Activated CD8-positive, alpha-beta T cell treated with anti-CD3 and anti-CD28 coated beads, Interleukin-2, amount 10 ng/mL, durations not matched to agents 7 days and 5 days (primary cell): ENCODE results near the gene ERCC4. TPM values are rescaled to one million over a fixed set of nuclear protein-coding genes. Genes with fewer than 3 reads are reported as not detected.
A peak's percentile ranks its signal among the peaks of the same experiment; 100 is the strongest.

Source experiments
- ATAC-seq: fragments of 150-1000 bp; cut with Tn5 transposase; one replicate; pipeline ENCODE4 v1.10.0; 2021; ENCODE audit warnings: moderate library complexity
- CTCF ChIA-PET: fragments of 350-600 bp; sonication (Branson Sonifier 250); formaldehyde crosslinking; loops from one replicate; lab custom pipeline; 2021; ENCODE audit warnings: antibody characterized with exemption; lab: Charles Lee
- POLR2A ChIA-PET: fragments of 350-600 bp; sonication (Branson Sonifier 250); formaldehyde crosslinking; loops from one replicate; lab custom pipeline; 2021; ENCODE audit warnings: antibody characterized with exemption; lab: Charles Lee
- DNase-seq: peaks from one replicate; pipeline ENCODE4 v3.0.0-alpha.2; 2020
- H3K27ac Mint-ChIP-seq: one replicate; pipeline ENCODE4 v1.8.0; 2021; ENCODE audit warnings: mild to moderate bottlenecking, mixed read lengths
- H3K27me3 Mint-ChIP-seq: one replicate; pipeline ENCODE4 v1.8.0; 2021; ENCODE audit warnings: low read depth, mixed read lengths
- H3K36me3 Mint-ChIP-seq: one replicate; pipeline ENCODE4 v1.8.0; 2021; ENCODE audit warnings: low read depth, mixed read lengths
- H3K4me1 Mint-ChIP-seq: one replicate; pipeline ENCODE4 v1.8.0; 2021; ENCODE audit warnings: low read depth, mixed read lengths
- H3K4me3 Mint-ChIP-seq: one replicate; pipeline ENCODE4 v1.8.0; 2021; ENCODE audit warnings: mild to moderate bottlenecking, mixed read lengths
- H3K9me3 Mint-ChIP-seq: one replicate; pipeline ENCODE4 v1.8.0; 2022; ENCODE audit warnings: mixed read lengths; ENCODE audit not compliant: insufficient read depth
- total RNA-seq, 2 experiments: library from RNA; stranded (reverse); gene quantifications; one replicate each; pipeline ENCODE4 v1.2.3, GENCODE V29; 2021

ERCC4 gene
- total RNA-seq, 2 experiments from 2014 or later: 8.9 to 12.8 TPM

DNA sequence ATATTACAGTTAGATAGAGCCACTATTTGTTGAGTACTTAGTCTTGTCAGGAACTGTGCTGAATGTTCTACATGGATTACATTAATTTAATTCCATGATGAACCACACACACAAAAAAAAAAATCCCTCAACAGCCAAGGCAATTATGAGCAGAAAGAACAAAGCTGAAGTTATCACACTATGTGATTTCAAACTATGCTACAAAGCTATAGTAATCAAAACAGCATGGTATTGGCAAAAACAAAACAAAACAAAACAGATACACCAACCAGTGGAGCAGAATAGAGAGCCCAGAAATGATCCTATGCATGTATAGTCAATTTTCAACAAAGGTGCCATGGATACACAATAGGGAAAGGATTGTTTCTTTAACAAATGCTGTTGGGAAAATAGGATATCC lies 8.1 kb upstream of the ERCC4 start:
- POLR2A ChIA-PET: no interaction called here
- H3K27me3 Mint-ChIP-seq: peaks cover 18% of the 10 kb centered on the region
- DNase-seq (no peak), ATAC-seq (no peak)
- no peak overlapping the region for H3K27ac Mint-ChIP-seq
- H3K4me3 Mint-ChIP-seq: no peak overlapping the region
- no peaks in the 10 kb centered on the region for H3K36me3 Mint-ChIP-seq
- H3K9me3 Mint-ChIP-seq: no peaks in the 10 kb centered on the region
- CTCF ChIA-PET: interaction anchor here (1.5 kb wide), 1 partner anchor 8 kb away, joined by 10 read pairs; the partner anchor contains the start of gene ERCC4
- peaks cover under 1% of the 10 kb centered on the region for H3K4me1 Mint-ChIP-seq

DNA sequence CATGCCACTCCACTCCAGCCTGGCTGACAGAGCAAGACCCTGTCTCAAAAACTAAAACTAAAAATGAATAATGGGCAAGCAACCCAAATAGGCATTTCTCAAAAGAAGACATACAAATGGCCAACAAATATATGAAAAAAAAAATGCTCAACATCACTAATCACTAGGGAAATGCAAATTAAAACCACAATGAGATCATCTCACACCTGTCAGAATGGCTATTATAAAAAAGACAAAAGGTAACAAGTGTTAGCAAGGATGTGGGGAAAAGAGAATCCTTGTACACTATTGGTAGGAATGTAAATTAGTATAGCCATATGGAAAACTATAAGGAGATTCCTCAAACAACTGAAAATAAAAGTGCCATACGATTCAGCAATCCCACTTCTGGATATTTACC lies 7.1 kb upstream of the ERCC4 start:
- ChIA-PET CTCF (no interaction called here), POLR2A (no interaction called here)
- H3K36me3 Mint-ChIP-seq: no peaks in the 10 kb centered on the region
- peaks cover 21% of the 10 kb centered on the region for H3K27me3 Mint-ChIP-seq
- no peak for DNase-seq
- H3K4me1 Mint-ChIP-seq: no peaks in the 10 kb centered on the region
- no peak overlapping the region for H3K27ac Mint-ChIP-seq
- H3K4me3 Mint-ChIP-seq: no peak overlapping the region
- no peaks in the 10 kb centered on the region for H3K9me3 Mint-ChIP-seq
- no peak for ATAC-seq

DNA sequence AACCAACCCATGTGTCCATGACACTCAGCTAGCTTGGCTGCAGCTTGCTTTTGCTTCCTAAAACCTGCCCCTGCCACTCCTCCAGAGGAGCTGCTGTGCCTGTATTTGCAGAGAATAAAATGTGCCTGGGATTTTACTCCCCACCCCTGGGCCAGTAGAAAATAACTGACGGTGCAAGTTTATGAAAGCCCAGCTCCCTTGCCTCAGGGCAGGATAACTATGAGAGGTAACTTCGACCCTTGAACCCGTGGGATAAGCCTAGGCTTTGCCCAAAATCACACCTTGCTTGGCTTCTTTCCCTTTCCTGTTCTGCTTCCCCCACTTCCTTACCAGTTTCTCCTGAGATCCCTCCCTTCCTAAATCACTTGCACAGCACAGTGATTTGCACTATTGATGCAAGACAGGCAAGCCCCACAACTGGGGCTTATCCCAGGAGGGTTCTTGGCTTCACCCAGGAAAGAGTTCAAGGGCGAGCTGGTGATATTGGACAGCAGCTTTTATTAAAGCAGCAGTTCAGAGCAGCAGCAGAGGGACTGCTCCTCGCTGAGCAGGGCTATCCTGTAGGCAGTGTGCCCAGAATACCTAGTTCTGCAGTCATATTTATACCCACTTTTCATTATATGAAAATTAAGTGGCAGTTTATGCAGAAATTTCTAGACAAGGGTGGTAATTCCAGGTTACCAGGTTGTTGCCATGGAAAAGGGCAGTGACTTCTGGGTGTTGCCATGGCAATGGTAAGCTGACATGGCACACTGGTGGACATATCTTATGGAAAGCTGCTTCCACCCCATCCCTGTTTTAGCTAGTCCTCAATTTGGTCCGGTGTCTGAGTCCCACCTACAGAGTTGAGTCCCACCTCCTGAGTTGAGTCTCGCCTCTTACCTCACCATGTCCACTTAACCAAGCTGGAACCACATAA lies 6.3 kb upstream of the ERCC4 start:
- ChIA-PET CTCF (interaction anchor here (1.0 kb wide), 1 partner anchor 10 kb away, joined by 3 read pairs; no protein-coding TSS in a partner anchor), POLR2A (interaction anchor here (0.5 kb wide), 1 partner anchor 23 kb away, joined by 3 read pairs; no protein-coding TSS in a partner anchor)
- H3K4me3 Mint-ChIP-seq: no peak overlapping the region
- no peaks in the 10 kb centered on the region for H3K9me3 Mint-ChIP-seq
- peaks cover 19% of the 10 kb centered on the region for H3K27me3 Mint-ChIP-seq
- H3K4me1 Mint-ChIP-seq: no peaks in the 10 kb centered on the region
- H3K27ac Mint-ChIP-seq: no peak overlapping the region
- DNase-seq (no peak), ATAC-seq (no peak)
- H3K36me3 Mint-ChIP-seq: no peaks in the 10 kb centered on the region

DNA sequence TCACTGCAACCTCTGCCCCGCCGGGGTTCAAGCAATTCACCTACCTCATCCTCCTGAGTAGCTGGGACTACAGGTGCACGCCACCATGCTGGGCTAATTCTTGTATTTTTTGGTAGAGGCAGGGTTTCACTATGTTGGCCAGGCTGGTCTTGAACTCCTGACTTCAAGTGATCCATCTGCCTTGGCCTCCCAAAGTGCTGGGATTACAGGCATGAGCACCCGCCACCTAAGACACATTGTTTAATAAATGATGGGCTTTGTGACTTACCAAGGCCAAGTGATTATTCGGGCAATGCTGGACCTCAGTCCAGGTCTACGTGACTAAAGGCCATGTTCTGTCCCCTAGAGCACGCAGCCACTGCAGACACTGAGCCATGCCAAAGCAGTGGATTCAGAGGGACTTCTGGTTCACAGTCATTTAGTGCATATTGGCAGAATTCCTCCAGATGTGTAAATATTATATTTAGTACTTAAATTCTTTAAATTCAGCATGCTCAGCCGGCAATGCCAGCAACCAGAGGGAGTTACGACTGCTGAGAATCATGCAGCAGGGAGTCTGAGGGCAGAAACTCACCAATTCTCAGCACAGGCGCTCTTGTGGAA lies 4.8 kb upstream of the ERCC4 start:
- Mint-ChIP-seq H3K4me1 (peaks cover 10% of the 10 kb centered on the region), H3K4me3 (no peak overlapping the region), H3K9me3 (no peaks in the 10 kb centered on the region), H3K27me3 (peaks cover 19% of the 10 kb centered on the region), H3K36me3 (no peaks in the 10 kb centered on the region), H3K27ac (no peak overlapping the region)
- ChIA-PET CTCF (no interaction called here), POLR2A (no interaction called here)
- no peak for DNase-seq
- ATAC-seq: no peak

DNA sequence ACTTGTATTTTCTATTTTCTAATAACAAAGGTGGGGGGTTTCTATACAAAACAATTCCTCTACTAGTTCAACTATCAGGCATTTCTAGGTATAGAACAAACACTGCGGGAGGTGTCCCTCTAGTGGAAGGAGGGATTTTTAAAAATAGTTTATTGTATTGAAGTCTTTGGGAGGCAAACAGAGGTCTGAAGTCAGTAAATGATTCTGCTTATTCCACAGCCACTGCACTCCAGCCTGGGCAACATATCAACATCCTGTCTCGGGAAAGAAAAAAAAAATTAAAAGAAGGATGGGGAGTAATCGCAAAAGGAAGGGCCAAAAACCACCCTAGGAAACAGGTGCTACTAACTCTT lies 648 bp upstream of the ERCC4 start:
- peak overlapping the region; percentile 96 for H3K27ac Mint-ChIP-seq
- CTCF ChIA-PET: interaction anchor here (0.6 to 2.5 kb wide), 65 partner anchors 8 to 1824 kb away, joined by 3 to 39 read pairs (median 4); partner anchors contain the start of gene PARN
- peaks cover 9% of the 10 kb centered on the region for H3K27me3 Mint-ChIP-seq
- peak overlapping the region; percentile 98 for H3K4me3 Mint-ChIP-seq
- H3K4me1 Mint-ChIP-seq: peaks cover 26% of the 10 kb centered on the region
- H3K36me3 Mint-ChIP-seq: peaks cover 9% of the 10 kb centered on the region
- H3K9me3 Mint-ChIP-seq: no peaks in the 10 kb centered on the region
- peak; percentile 12 for ATAC-seq
- DNase-seq: no peak
- POLR2A ChIA-PET: interaction anchor here (0.6 kb wide), 1 partner anchor 8 kb away, joined by 3 read pairs; no protein-coding TSS in a partner anchor

DNA sequence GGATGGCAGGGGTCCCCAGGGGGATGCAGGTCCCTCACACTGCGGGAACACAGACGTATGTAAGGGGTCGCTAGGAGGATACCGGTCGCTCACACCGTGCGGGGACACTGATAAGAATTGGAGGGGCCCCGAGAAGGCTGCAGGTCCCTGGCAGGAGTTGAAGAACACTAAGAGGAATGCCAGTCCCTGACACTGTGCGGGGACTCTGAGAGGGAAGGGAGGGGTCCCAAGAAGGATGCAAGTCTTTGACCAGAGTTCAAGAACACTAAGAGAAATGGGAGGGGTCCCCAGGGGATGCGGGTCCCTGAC lies 510 bp downstream of the ERCC4 start:
- CTCF ChIA-PET: interaction anchor here (0.7 to 2.5 kb wide), 50 partner anchors 9 to 1012 kb away, joined by 3 to 39 read pairs (median 5); no protein-coding TSS in a partner anchor
- Mint-ChIP-seq H3K4me1 (peaks cover 26% of the 10 kb centered on the region), H3K36me3 (peaks cover 14% of the 10 kb centered on the region), H3K27me3 (peaks cover 5% of the 10 kb centered on the region), H3K4me3 (peak overlapping the region; percentile 98), H3K9me3 (no peaks in the 10 kb centered on the region), H3K27ac (peak overlapping the region; percentile 96)
- ATAC-seq (no peak), DNase-seq (no peak)
- POLR2A ChIA-PET: no interaction called here

DNA sequence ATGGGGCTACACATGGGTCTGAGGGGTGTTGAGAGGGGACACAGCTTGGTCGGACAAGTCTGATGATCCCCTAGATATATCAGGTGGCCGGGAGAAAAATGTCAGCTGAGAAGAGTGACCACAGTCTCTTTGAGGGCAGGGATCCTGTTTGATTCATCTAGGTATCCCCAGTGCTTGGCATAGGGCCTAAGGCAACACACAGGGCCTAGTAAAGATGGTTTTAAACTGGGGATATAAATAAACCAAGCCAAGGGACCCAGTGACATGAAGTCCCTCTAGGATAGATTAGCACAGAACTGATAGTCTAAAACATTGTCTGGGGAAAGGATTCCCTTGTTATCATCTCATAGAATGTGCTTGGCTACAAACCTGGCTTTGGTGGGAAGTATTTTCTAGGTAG lies 1.4 kb downstream of the ERCC4 start:
- DNase-seq: no peak
- Mint-ChIP-seq H3K4me1 (peaks cover 26% of the 10 kb centered on the region), H3K9me3 (no peaks in the 10 kb centered on the region), H3K27me3 (peaks cover 5% of the 10 kb centered on the region), H3K4me3 (peak overlapping the region; percentile 98), H3K27ac (peak overlapping the region; percentile 96), H3K36me3 (peaks cover 14% of the 10 kb centered on the region)
- ChIA-PET CTCF (interaction anchor here (1.2 kb wide), 1 partner anchor 364 kb away, joined by 3 read pairs; no protein-coding TSS in a partner anchor), POLR2A (no interaction called here)
- ATAC-seq: no peak

DNA sequence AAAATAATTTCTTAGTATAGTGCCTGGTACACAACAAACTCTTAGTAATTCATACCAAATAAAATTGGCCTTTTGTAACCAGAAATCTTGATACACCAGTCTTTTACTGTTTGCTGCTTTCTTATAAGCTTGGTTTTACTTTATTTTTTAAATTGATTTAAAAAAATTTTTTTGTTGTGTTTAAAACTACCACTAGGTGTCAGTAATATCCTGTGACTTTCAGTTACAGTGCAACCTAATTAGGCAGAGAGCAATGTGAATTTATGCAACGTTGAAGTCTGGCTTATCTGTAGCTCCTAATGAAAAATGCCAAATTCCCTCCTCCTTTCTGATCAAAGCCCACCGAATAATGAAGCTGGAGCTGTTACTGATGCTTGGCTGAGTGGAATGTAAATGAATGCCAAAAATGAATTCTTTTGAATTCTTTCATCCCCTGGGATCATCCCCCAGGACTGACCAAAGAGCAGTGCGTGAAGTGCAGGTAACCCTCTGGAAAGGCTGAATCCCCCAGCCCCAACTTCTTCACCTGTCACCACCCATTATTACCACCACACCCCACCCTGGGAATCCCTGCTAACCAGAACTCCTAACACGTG lies 3.8 kb downstream of the ERCC4 start:
- ChIA-PET CTCF (interaction anchor here (0.5 to 3.6 kb wide), 23 partner anchors 9 to 705 kb away, joined by 3 to 26 read pairs (median 3); no protein-coding TSS in a partner anchor), POLR2A (interaction anchor here (1.1 kb wide), 1 partner anchor 361 kb away, joined by 3 read pairs; no protein-coding TSS in a partner anchor)
- Mint-ChIP-seq H3K27ac (no peak overlapping the region), H3K9me3 (no peaks in the 10 kb centered on the region), H3K4me1 (peaks cover 26% of the 10 kb centered on the region), H3K36me3 (peaks cover 15% of the 10 kb centered on the region), H3K4me3 (no peak overlapping the region), H3K27me3 (no peaks in the 10 kb centered on the region)
- no peak for ATAC-seq
- DNase-seq: no peak

DNA sequence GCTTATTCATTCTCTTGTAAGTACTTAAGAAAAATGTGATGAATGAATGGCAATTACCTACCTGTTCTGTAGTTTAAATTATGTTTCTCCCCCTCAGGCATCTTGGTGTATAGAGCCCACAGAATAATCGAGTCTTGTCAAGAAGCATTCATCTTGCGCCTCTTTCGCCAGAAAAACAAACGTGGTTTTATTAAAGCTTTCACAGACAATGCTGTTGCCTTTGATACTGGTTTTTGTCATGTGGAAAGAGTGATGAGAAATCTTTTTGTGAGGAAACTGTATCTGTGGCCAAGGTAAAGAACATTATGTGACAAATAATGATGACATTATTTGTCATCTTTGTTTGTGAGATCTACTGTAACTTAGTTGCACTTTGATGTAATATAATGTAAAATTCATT lies 6.5 kb downstream of the ERCC4 start:
- ChIA-PET CTCF (interaction anchor here (1.5 kb wide), 1 partner anchor 10 kb away, joined by 4 read pairs; no protein-coding TSS in a partner anchor), POLR2A (no interaction called here)
- peaks cover 15% of the 10 kb centered on the region for H3K36me3 Mint-ChIP-seq
- H3K27me3 Mint-ChIP-seq: no peaks in the 10 kb centered on the region
- no peak overlapping the region for H3K4me3 Mint-ChIP-seq
- H3K4me1 Mint-ChIP-seq: peaks cover 4% of the 10 kb centered on the region
- no peak overlapping the region for H3K27ac Mint-ChIP-seq
- no peak for ATAC-seq
- DNase-seq: no peak
- no peaks in the 10 kb centered on the region for H3K9me3 Mint-ChIP-seq

DNA sequence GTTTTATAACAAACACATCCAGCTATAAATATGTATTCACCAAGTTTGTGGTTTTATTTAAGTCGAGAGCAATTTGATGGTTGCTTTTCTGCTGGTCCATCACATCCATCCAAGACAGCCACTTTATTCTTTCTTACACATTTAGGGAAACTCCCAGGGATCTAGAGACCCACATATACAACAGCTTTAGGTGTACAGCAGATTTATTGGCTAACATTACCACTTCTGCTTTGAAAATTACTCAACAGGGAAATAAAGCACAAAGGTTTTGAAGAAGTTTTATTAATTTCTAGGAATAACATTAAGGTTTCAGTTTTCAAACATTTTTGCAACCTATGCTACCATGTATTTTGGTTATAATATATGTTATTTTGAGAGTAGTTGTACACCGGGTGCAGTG lies 6.9 kb downstream of the ERCC4 start:
- Mint-ChIP-seq H3K27me3 (no peaks in the 10 kb centered on the region), H3K9me3 (no peaks in the 10 kb centered on the region), H3K36me3 (peaks cover 15% of the 10 kb centered on the region), H3K4me1 (peaks cover 6% of the 10 kb centered on the region), H3K4me3 (no peak overlapping the region), H3K27ac (no peak overlapping the region)
- ATAC-seq: no peak
- ChIA-PET POLR2A (no interaction called here), CTCF (interaction anchor here (1.5 kb wide), 1 partner anchor 9 kb away, joined by 4 read pairs; no protein-coding TSS in a partner anchor)
- no peak for DNase-seq

DNA sequence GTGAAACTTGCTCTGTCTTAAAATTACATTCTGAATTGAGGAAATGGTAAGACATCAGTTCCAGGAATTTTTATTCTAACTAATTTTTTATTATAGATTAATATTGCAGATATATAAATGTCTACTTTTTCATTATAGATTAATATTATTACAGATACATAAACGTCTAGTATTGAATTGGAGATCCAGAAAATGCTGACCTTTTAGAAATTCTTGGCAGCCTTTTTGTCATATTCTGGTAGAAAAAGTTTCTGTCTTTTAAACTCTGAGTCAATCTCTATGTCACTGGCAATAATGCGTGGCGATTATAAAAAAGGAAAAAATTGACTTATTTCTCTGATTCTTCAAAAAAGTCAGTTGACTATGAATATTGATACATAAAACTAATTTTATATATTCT lies 8.7 kb downstream of the ERCC4 start:
- ATAC-seq (no peak), DNase-seq (no peak)
- Mint-ChIP-seq H3K4me3 (no peak overlapping the region), H3K27me3 (no peaks in the 10 kb centered on the region), H3K4me1 (peaks cover 10% of the 10 kb centered on the region), H3K27ac (no peak overlapping the region), H3K36me3 (peaks cover 14% of the 10 kb centered on the region), H3K9me3 (no peaks in the 10 kb centered on the region)
- ChIA-PET POLR2A (no interaction called here), CTCF (no interaction called here)
